LoVo (cell line): Measurements from ENCODE around the gene ARAP2.

Experiments
- DNase-seq: peaks from one replicate; pipeline ENCODE4 v3.0.0-alpha.2; 2016; ENCODE audit warnings: low spot score

ARAP2 gene

DNA sequence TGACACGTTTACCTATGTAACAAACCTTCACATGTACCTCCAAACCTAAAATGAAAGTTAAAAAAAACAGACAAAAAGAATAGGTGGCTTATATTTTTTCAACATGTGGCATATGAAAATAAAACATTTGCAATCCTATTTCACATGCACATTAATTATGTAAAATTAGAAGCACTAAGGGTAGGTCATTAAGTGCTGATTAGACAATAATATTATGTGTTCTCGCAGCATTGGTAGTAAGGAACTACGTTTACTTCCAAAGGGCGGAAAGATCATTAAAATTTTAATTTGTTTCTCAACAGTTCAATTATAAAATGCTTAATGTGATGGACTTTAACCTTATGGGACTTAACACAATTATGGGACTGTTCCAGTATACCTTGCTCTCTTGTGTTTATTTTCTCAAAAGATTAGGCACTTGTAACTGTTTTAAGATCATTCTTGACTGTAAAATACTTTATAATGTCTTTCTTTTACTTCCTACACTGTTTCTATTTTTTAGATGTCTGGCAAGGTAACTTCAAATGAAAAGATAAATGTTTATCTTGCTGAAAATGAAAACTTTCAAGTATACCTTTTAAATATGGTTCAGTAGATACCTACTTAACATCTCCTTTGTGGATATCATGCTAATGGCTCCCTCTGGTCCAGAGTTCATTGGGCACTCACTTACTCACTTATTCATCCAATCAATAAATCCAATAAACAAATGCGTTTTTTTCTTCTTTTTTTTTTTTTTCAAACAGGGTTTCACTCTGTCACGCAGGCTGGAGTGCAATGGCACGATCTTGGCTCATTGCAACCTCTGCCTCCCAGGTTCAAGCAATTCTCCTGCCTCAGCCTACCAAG lies 202.0 kb downstream of the ARAP2 start:
- DNase-seq = peak; percentile 11

GRCh38 chr4:36041340-36041739 lies 203.0 kb downstream of the ARAP2 start:
- no peak for DNase-seq

GRCh38 chr4:36039026-36039425 lies 205.3 kb downstream of the ARAP2 start:
- DNase-seq = no peak

DNA sequence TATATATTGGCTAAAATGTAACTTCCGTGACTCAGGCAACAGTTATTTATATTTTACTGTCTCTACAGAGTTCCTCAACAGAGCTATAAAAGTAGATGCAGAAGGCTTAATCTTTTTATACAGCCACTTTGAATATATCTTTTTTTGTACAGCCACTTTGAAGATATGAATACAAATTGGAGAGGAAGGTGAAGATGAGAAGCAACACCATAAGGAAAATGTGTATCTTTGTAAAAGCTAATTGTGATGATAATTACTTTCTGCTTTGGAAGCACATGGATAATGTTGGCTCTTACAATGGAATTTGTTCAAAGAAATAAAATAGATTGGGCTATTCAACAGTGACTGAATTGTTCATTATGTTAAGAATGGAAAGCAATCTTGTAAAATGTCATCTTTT lies 205.8 kb downstream of the ARAP2 start:
- DNase-seq = no peak

DNA sequence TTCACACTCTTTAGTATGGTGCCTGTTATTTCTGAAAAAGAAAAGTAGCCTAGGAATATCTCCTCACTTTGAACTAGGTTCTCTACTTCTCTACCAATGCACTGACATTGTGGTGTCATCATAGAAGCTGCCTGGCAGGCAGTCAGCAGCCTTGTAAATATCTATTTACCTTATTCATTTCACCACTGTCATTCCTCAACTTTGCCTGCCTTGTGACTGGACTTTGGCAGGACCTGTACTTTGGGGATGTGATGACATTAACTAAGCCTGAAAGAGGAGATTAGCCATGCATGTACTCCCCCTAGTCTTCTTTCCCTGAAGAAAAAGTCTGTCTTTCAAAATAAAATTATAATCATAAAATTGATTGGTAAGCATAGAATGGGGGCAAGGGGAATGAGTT lies 207.2 kb downstream of the ARAP2 start:
- DNase-seq = no peak

- DNase-seq = no peak
These were observed 214.4 kb downstream of the ARAP2 start for GRCh38 chr4:36029951-36030350.

- DNase-seq = no peak
These were observed 217.1 kb downstream of the ARAP2 start for GRCh38 chr4:36027203-36027602.

GRCh38 chr4:36026348-36026880 lies 217.9 kb downstream of the ARAP2 start:
- DNase-seq = no peak

GRCh38 chr4:36024901-36025660 lies 219.2 kb downstream of the ARAP2 start:
- no peak for DNase-seq

GRCh38 chr4:36020351-36020750 lies 224.0 kb downstream of the ARAP2 start:
- no peak for DNase-seq
